ENCODE measurements around the gene ZNF580.

ZNF580 gene

GRCh38 chr19:55660991-55661390 lies 20.2 kb downstream of the ZNF580 start:
- DNase-seq (ENCODE audit: low read depth in 2 of 2), result no peak

- no peak for DNase-seq (ENCODE audit: low read depth in 2 of 2)
Measured at GRCh38 chr19:55661826-55662225, 21.0 kb downstream of the ZNF580 start.

- DNase-seq (ENCODE audit: low read depth in 2 of 2), result no peak
Measured at GRCh38 chr19:55663846-55664536, 23.2 kb downstream of the ZNF580 start.

- DNase-seq (ENCODE audit: low read depth in 2 of 2), result no peak
Measured at GRCh38 chr19:55666343-55667005, 25.7 kb downstream of the ZNF580 start.

- DNase-seq (ENCODE audit: low read depth in 2 of 2), result no peak
Measured at GRCh38 chr19:55667006-55667381, 26.2 kb downstream of the ZNF580 start.

- DNase-seq (ENCODE audit: low read depth in 2 of 2), result no peak
Measured at GRCh38 chr19:55667511-55667910, 26.7 kb downstream of the ZNF580 start.

GRCh38 chr19:55667958-55668357 lies 27.2 kb downstream of the ZNF580 start:
- no peak for DNase-seq (ENCODE audit: low read depth in 2 of 2)

GRCh38 chr19:55668603-55669348 lies 28.0 kb downstream of the ZNF580 start:
- DNase-seq (ENCODE audit: low read depth in 2 of 2), result no peak

- no peak for DNase-seq (ENCODE audit: low read depth in 2 of 2)
Measured at GRCh38 chr19:55669418-55670279, 28.8 kb downstream of the ZNF580 start.

GRCh38 chr19:55670280-55671053 lies 29.7 kb downstream of the ZNF580 start:
- DNase-seq (ENCODE audit: low read depth in 2 of 2), result no peak

- no peak for DNase-seq (ENCODE audit: low read depth in 2 of 2)
Measured at GRCh38 chr19:55671054-55671378, 30.2 kb downstream of the ZNF580 start.

- DNase-seq (ENCODE audit: low read depth in 2 of 2), result no peak
Measured at GRCh38 chr19:55672418-55672817, 31.6 kb downstream of the ZNF580 start.

GRCh38 chr19:55673465-55673864 lies 32.7 kb downstream of the ZNF580 start:
- no peak for DNase-seq (ENCODE audit: low read depth in 2 of 2)

GRCh38 chr19:55673889-55674288 lies 33.1 kb downstream of the ZNF580 start:
- DNase-seq (ENCODE audit: low read depth in 2 of 2), result no peak

GRCh38 chr19:55674459-55674840 lies 33.6 kb downstream of the ZNF580 start:
- DNase-seq (ENCODE audit: low read depth in 2 of 2), result no peak

- DNase-seq (ENCODE audit: low read depth in 2 of 2), result peak; percentile 98
Measured at GRCh38 chr19:55674841-55675660, 34.2 kb downstream of the ZNF580 start, which contains the start of gene EPN1. Gene EPN1 (plus strand): TSS chr19:55675226. CDS start chr19:55678628, 3,402 bp downstream.

- no peak for DNase-seq (ENCODE audit: low read depth in 2 of 2)
Measured at GRCh38 chr19:55675661-55676354, 35.0 kb downstream of the ZNF580 start.

GRCh38 chr19:55676383-55676782 lies 35.6 kb downstream of the ZNF580 start:
- DNase-seq (ENCODE audit: low read depth in 2 of 2), result no peak

- DNase-seq (ENCODE audit: low read depth in 2 of 2), result no peak
Measured at GRCh38 chr19:55676889-55677505, 36.2 kb downstream of the ZNF580 start.

All from stimulated activated CD8-positive, alpha-beta memory T cell treated with anti-CD3 and anti-CD28 coated beads, Interleukin-15, amount 100 ng/mL, for 48 hours (primary cell).